ENCODE measurements around the gene CLEC19A.

The CLEC19A gene

GRCh38 chr16:19285431-19285830, at the start of gene CLEC19A:
Gene CLEC19A (plus strand): TSS chr16:19285731. CDS start chr16:19285852, 121 bp downstream.
- DNase-seq = no peak

DNA sequence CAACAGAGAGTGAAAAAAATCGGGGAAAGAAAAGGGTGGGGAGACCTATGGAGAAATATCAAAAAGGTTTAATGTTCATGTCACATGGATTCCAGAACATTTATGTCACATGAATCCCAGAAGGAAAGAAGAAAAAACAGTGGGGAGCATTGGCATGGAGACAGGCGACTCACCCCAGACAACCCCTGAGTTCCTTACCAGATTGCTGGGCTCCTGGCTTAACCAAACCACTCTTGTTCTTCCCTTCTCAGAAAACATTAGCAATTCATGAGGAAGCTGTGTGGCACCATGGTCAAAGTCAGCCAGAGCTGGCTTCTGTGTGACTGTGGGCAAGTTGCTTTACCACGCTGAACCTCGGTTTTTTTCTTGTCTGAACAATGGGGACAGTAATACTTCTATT, 49.6 kb upstream of the CLEC19A start:
- DNase-seq = no peak

DNA sequence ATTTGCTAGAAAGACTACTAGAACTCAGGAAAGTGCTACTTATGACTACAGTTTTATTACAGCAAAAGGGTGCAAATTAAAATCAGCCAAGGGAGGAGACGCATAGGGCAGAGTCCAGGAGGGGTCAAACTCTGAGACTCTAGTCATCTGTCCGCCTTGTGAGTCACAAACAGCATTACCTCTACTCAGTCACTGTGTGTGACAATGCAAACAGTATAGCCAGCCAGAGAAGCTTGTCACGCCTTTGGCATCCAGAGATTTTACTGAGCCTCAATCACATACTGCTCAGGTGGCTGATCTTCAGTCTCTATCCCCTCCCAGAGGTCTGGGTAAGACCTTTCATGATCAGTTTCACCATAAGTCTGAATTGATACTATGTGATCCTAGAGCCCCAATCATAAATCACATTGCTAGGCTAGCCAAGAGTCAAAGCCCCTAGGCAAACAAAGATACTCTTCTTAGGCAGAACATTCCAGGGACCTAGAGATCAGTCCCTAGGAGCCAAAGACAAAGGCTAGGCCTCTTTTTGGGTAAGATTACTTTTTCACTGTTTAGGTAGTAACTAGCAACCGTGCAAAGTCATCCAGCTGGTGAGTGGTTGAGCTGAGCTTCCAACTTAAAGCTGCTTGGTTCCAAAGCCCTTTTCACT, 48.8 kb upstream of the CLEC19A start:
- no peak for DNase-seq

DNA sequence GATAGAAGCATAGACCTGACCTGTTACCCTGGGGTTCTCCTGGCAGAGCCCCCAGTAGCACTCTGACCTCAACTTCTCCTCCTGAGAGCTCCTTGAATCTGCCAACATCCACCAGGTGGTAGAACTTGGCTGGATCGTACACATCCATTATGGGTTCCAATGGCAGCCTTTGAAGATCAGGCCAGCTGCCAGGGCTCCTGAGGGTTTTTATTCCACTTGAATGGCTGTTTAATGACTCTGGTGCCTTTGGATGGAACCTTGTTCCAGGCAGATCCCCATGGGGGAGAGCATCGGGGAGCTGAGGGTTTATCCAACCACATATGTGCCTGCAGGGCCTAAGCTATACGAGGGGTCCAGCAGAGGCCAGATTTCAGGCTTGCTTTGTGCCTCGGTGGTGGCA, 47.1 kb upstream of the CLEC19A start:
- no peak for DNase-seq

DNA sequence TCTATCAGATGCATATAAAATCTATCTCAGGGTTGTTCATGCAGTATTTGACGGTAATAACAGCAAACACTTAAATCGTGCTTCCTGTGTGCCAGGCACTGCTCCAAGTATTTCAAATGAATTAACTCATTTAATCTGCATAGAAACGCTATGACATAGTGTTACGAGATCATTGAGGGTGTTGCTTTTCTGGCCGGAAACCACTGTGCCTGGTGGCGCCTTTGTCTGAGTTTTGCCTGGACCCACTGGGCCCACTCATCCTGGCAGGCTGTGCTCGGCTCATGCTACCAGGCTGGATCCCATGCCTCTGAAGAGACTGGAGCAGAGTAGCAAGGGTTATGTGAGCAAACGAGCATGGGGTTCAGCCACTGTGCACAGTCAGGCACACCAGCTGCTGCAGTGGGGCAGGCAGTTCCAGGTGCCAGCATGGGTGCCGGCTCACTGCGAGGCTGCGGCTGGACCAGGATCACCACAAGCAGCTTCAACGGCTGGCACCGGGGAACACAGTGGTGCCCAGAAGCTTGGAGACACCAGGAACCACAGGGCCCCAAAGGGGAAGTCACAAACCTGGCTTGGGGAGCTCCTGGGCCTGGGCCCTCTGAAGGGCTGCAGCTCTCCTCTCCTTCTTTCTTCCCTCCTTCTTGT, 45.9 kb upstream of the CLEC19A start:
- no peak for DNase-seq

GRCh38 chr16:19240494-19240893, 45.0 kb upstream of the CLEC19A start:
- DNase-seq = no peak

- no peak for DNase-seq
Observed at GRCh38 chr16:19241512-19241911, 44.0 kb upstream of the CLEC19A start.

DNA sequence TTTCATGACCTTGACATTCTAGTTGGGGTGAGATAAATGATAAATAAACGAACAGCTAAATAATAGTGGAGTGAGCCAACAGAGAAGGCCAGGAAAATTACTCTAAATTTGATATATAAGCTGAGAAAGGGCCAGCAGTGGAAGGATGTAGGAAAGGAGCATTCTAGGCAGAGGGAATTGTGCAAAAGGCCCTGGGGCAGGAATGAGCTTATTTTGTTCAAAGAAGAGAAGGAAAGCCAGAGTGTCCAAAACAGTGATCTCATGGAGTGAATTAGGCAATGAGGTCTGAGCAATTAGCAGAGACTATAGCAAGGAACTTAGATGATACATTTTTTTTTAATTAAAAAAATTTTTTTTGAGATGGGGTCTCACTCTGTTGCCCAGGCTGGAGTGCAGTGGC, 43.3 kb upstream of the CLEC19A start:
- no peak for DNase-seq

DNA sequence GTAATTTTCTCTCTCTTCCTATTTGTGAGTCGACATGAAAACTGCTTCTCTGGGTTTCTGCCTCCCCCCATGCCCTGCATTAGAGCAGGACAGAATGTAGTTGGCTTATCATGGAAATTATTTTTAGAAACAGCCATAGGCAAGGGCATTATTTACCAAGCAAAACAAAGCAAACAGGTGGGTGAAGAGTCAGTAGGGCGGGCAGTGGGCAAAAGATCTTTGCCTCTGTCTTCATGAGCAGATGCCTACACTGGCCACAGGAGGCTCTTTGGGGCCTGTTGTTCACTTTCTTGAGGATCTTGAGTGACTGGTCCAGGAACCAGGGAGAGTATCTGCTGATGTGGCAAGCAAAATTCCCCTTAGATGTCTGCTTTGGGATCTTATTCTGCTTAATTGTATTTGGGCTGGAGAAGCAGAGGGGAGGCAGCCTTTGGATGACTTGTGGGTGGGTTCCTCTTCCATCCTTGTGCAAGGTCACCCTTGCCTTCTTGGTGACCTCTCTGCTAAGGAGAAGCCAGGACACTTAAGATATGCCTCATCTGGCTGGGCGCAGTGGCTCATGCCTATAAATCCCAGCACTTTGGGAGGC, 42.5 kb upstream of the CLEC19A start:
- DNase-seq = no peak

- no peak for DNase-seq
Observed at GRCh38 chr16:19245326-19245925, 40.1 kb upstream of the CLEC19A start.

DNA sequence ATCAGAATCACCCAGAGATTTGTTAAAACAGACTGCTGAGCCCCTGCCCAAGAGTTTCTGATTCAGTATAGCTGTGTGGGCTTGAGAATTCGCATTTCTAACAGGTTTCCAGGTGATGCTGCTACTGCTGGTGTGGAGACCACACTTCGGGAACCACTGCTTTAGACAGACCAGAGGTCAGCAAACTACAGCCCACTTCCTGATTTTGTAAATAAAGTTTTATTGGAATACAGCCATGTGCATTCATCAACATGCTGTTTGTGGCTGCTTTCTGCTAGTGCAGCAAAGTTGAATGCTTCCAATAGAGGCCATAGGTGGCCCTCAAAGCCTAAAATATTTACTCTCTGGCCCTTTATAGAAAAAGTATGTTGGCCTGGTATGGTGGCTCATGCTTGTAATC, 32.6 kb upstream of the CLEC19A start:
- no peak for DNase-seq

- DNase-seq = no peak
Observed at GRCh38 chr16:19254611-19255010, 30.9 kb upstream of the CLEC19A start.

DNA sequence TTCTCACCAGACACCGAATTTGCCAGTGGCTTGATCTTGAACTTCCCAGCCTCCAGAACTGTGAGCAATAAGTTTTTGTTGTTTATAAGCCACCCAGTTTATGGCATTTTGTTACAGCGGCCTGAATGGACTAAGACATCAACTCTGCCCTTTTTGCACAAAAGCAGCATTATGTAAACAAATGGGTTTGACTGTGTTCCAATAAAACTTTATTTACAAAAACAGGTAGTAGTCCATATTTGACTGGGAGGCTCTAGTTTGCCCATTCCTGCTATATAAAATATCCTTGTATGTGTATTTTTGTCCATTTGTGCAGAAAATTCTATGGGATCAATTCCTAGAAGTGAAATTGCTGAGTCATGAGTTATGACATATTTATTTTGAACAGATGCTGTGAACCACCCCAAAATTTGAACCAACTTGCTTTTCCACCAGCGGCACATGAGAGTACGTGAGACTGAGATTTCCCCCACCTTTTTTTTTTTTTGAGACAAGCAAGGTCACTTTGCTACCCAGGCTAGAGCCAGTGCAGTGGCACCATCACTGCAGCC, 21.3 kb upstream of the CLEC19A start:
- DNase-seq = no peak

DNA sequence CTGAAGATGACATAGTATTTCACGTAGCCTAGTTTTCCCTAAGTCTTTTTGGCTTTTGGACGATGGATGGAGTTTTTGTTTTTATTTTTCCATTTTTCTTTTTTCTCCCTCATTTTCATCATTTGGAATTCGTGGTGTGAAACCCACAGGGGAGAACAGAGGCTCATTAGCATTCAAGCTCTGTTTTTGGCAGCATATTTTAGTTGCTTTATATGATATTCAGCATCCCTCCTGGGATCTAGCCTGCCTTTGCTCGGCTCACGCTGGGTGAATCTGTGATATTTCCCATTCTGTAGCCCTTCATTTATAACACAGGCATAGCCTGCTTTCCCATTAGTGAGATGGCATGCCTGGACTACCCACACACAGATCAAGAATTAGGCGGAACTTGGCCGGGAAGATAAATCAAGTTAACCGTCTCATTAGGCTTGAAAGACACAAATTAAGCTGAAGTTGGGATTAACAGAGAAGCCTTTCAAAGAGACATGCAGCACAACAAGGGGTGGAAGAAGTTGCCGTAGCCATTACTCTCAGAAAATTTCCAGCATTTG, 20.1 kb upstream of the CLEC19A start:
- no peak for DNase-seq

DNA sequence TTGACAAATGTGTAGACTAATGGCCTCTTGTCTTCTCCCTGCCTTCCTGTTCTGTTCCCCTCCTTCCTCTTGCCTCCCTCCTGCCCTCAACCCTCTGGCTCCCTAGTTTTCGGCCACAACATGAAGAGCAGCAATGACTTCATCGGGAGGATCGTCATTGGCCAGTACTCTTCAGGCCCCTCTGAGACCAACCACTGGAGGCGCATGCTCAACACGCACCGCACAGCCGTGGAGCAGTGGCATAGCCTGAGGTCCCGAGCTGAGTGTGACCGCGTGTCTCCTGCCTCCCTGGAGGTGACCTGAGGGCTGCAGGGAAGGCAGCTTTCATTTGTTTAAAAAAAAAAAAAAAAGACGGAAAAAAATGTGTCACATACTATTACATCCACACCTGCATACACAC, 18.8 kb upstream of the CLEC19A start:
- DNase-seq = no peak

DNA sequence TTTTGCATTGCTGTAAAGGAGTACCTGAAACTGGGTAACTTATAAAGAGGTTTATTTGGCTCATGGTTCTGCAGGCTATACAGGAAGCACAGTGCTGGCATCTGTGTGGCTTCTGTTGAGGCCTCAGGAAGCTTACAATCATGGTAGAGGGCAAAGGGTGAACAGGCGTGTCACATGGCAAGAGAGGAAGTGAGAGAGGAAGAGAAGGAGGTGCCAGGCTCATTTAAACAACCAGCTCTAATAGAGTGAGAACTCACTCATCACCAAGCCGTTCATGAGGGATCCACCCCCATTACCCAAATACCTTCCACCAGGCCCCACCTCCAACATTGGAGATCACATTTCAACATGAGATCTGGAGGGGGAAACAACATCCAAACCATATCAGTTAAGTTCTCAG, 16.4 kb upstream of the CLEC19A start:
- no peak for DNase-seq

- no peak for DNase-seq
Observed at GRCh38 chr16:19274165-19274797, 11.2 kb upstream of the CLEC19A start.

DNA sequence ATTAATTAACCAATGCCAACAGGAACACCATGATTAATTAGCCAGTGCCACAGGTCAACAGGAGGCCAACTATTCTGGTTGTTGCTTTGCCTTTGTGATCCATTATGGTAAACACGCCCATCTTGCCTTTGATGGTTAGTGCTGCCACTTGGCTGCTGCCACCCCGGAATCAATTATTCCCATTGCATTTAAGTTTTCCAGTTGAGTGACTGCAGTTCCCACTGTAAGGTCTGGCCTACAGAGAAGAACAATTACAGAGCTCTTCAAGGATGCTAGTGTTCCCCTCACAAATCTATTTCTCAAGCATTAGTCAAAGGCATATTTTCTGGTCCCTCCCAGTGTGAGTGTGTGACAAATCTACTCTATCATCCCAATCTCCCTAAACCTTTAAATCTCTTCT, 7.1 kb upstream of the CLEC19A start:
- DNase-seq = no peak

GRCh38 chr16:19281246-19281645, 4.3 kb upstream of the CLEC19A start:
- no peak for DNase-seq

DNA sequence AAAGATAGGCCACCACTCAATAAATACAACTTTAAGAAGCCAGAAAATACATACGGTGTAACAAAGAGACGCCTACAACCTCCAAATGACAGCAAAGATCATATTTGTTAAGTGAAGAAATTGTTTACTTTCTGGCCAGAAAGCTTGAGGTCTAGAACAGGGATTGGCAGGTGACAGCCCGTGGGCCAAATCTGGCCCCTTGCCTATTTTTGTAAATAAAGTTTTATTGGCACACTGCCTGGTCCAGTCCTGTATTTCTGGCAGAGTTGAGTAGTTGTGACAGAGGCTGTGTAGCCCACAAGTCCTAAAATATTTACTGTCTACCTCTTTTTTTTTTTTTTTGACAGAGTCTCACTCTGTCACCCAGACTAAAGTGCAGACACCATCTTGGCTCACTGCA, 3.4 kb upstream of the CLEC19A start:
- no peak for DNase-seq

DNA sequence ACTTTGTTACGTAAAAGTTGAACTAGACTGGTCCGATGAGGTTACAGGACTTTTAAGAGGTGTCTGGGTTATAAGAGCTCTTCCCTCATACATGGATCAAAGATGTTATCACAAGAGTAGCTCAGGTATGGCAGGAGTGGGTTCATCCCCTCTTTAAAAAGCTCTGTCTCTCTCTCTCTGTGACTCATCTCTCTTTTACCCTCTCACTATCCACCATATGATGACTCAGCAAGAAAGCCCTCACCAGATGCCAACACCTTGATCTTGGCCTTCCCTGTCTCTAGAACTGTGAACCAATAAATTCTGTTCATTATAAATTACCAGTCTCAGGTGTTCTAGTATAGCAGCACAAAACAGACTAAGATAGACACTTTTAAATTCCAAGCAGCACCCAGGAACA, 1.9 kb upstream of the CLEC19A start:
- DNase-seq = no peak

- DNase-seq = peak; percentile 25
Observed at GRCh38 chr16:19284207-19284606, 1.3 kb upstream of the CLEC19A start.

GRCh38 chr16:19286827-19287226, 1.3 kb downstream of the CLEC19A start:
- no peak for DNase-seq
